ENCODE data around the gene SMCO4.

DNA sequence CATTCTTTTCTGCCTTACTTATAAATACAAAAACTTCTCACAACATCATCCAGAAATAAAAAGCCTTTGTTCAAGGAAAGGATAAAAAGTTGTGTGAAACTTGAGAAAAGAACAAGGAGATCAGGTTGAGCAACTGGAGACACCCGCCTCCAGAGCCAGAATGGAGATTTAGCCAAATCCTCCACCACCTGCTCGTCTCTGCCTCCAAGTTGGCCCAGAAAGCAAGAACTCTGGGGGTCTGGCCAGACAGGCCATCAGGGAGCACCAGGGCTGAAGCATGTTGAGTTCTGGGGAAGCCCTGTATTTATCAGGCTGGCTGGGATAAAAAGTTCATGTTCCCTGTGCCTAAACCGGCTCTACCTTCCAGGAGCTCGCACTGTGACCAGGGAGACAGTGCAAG, 14.9 kb downstream of the SMCO4 start:
- TF ChIP-seq POLR2AphosphoS5 (IDR thresholded peaks at IDR 0.05; ENCODE audit: low read depth, low read length) (no peak), CTCF (IDR thresholded peaks at IDR 0.05) (no peak)
- TF ChIP-seq, protein P1, sequence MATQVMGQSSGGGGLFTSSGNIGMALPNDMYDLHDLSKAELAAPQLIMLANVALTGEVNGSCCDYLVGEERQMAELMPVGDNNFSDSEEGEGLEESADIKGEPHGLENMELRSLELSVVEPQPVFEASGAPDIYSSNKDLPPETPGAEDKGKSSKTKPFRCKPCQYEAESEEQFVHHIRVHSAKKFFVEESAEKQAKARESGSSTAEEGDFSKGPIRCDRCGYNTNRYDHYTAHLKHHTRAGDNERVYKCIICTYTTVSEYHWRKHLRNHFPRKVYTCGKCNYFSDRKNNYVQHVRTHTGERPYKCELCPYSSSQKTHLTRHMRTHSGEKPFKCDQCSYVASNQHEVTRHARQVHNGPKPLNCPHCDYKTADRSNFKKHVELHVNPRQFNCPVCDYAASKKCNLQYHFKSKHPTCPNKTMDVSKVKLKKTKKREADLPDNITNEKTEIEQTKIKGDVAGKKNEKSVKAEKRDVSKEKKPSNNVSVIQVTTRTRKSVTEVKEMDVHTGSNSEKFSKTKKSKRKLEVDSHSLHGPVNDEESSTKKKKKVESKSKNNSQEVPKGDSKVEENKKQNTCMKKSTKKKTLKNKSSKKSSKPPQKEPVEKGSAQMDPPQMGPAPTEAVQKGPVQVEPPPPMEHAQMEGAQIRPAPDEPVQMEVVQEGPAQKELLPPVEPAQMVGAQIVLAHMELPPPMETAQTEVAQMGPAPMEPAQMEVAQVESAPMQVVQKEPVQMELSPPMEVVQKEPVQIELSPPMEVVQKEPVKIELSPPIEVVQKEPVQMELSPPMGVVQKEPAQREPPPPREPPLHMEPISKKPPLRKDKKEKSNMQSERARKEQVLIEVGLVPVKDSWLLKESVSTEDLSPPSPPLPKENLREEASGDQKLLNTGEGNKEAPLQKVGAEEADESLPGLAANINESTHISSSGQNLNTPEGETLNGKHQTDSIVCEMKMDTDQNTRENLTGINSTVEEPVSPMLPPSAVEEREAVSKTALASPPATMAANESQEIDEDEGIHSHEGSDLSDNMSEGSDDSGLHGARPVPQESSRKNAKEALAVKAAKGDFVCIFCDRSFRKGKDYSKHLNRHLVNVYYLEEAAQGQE (IDR thresholded peaks at IDR 0.05; ENCODE audit: insufficient read depth in 1 of 2, low read depth in 2 of 2, low read length in 1 of 2) = no peak

Measured in Panc1 (cell line).